ENCODE data around the gene LRRIQ4. TPM values are rescaled to one million over a fixed set of nuclear protein-coding genes. Genes with fewer than 3 reads are reported as not detected.

The LRRIQ4 gene
- total RNA-seq, 2 experiments from 2014 or later: not detected

DNA sequence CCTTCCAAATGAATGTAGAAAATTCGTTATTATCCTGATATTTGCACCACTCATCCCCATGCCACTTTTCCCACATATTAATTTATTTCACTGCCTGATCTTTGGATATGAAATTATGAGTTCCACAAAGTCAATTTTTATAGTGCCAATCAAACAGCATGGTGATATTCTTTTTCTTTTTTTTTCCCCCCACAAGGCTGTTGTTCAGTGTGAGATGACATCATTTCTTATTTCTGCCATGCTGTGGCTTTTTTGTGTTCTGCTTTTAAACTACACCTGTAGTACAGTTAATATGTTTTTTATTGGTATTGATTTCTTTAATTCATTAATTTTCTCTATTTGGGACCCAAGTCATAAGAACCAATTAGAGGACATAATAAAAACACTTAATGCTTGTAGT, 24.9 kb upstream of the LRRIQ4 start:
- Mint-ChIP-seq H3K4me3 (no peak overlapping the region), H3K27ac (no peak overlapping the region), H3K36me3 (ENCODE audit: low read depth) (peaks cover 77% of the 10 kb centered on the region), H3K27me3 (no peaks in the 10 kb centered on the region), H3K4me1 (ENCODE audit: low read depth) (no peaks in the 10 kb centered on the region), H3K9me3 (no peaks in the 10 kb centered on the region)
- intact Hi-C loops (cut with DNase I, micrococcal nuclease): no loop called here
- Histone ChIP-seq H3K4me3 (ENCODE audit: low read length) (no peak overlapping the region), H3K27ac (ENCODE audit: low read depth in 1 of 2, low read length in 2 of 2) (no peak overlapping the region), H3K36me3 (ENCODE audit: insufficient read depth, low read length) (peaks cover 59% of the 10 kb centered on the region), H3K9me3 (ENCODE audit: control insufficient read depth in 1 of 2, insufficient read depth in 1 of 2, low read length in 2 of 2) (no peaks in the 10 kb centered on the region), H3K4me1 (ENCODE audit: insufficient read depth, low read length) (no peaks in the 10 kb centered on the region), H3K27me3 (ENCODE audit: control insufficient read depth in 1 of 2, insufficient read depth in 2 of 2, low read length in 2 of 2) (no peaks in the 10 kb centered on the region)
- DNase-seq (no peak), ATAC-seq (ENCODE audit: poor library complexity) (no peak)
- ChIA-PET POLR2A (no interaction called here), CTCF (no interaction called here)
- TF ChIP-seq, protein P1, sequence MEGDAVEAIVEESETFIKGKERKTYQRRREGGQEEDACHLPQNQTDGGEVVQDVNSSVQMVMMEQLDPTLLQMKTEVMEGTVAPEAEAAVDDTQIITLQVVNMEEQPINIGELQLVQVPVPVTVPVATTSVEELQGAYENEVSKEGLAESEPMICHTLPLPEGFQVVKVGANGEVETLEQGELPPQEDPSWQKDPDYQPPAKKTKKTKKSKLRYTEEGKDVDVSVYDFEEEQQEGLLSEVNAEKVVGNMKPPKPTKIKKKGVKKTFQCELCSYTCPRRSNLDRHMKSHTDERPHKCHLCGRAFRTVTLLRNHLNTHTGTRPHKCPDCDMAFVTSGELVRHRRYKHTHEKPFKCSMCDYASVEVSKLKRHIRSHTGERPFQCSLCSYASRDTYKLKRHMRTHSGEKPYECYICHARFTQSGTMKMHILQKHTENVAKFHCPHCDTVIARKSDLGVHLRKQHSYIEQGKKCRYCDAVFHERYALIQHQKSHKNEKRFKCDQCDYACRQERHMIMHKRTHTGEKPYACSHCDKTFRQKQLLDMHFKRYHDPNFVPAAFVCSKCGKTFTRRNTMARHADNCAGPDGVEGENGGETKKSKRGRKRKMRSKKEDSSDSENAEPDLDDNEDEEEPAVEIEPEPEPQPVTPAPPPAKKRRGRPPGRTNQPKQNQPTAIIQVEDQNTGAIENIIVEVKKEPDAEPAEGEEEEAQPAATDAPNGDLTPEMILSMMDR (IDR thresholded peaks at IDR 0.05): no peak

DNA sequence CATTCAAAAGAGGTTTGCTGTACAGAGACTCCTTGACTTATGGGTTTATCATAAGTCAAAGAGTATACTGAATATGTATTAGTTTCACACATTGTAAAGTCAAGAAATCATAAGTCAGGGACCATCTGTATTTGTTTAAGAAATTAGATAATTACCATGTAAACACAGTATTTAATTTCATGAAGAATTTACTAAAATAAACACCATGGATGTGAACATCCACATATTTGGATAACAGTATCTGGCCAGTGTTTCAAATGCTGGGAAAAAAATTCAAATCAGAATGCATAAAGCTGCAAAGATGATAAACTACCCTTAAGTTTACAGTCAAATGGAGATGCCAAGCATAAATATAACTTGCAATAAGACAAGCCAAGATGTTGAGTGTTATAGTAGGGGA, 22.5 kb upstream of the LRRIQ4 start:
- peaks cover 39% of the 10 kb centered on the region for H3K36me3 ChIP-seq (ENCODE audit: insufficient read depth, low read length)
- DNase-seq (no peak), ATAC-seq (ENCODE audit: poor library complexity) (no peak)
- ChIA-PET POLR2A (no interaction called here), CTCF (no interaction called here)
- TF ChIP-seq, protein P1 (IDR thresholded peaks at IDR 0.05): no peak
- Mint-ChIP-seq H3K4me1 (ENCODE audit: low read depth) (no peaks in the 10 kb centered on the region), H3K36me3 (ENCODE audit: low read depth) (peaks cover 57% of the 10 kb centered on the region), H3K27ac (no peak overlapping the region), H3K9me3 (no peaks in the 10 kb centered on the region), H3K27me3 (no peaks in the 10 kb centered on the region), H3K4me3 (no peak overlapping the region)
- no peak overlapping the region for H3K27ac ChIP-seq (ENCODE audit: low read depth in 1 of 2, low read length in 2 of 2)
- no peaks in the 10 kb centered on the region for H3K27me3 ChIP-seq (ENCODE audit: control insufficient read depth in 1 of 2, insufficient read depth in 2 of 2, low read length in 2 of 2)
- no peaks in the 10 kb centered on the region for H3K4me1 ChIP-seq (ENCODE audit: insufficient read depth, low read length)
- intact Hi-C loops (cut with DNase I, micrococcal nuclease): no loop called here
- H3K4me3 ChIP-seq (ENCODE audit: low read length): no peak overlapping the region
- no peaks in the 10 kb centered on the region for H3K9me3 ChIP-seq (ENCODE audit: control insufficient read depth in 1 of 2, insufficient read depth in 1 of 2, low read length in 2 of 2)

DNA sequence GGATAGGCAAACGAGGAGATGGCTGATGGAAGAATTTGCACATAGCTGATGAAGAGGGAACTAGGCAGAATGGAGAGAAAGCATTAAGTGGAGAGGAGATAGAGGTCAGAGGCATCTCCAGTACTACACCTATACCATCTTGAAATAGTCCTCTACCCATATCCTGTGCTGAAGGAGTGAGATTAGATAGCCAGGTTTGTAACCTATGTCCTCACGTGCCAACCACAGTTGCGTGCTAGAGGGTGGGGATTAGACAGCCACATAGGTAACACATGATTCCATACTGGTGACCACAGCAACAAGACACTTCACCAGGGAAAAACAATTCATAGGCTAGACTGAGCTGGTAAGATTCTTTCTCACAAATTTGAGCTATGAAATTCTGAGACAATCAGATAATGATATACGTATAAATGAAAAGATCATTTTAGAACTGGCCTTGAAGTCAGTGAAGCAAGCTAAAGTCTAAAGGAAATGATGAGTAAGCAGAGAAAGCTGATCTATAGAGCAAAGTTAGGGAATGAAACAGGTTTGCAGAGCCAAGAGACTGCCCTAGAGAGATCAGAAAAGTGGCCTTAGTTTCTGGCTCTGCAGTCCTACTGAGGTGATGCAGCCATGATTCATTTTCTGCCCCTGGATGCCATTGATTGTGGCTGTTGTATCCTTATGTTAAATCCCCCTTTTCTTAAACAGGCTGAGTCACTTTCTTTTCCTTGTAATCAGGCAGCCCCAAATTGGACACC, 21.8 kb upstream of the LRRIQ4 start:
- H3K9me3 ChIP-seq (ENCODE audit: control insufficient read depth in 1 of 2, insufficient read depth in 1 of 2, low read length in 2 of 2): no peaks in the 10 kb centered on the region
- ATAC-seq (ENCODE audit: poor library complexity): no peak
- peaks cover 50% of the 10 kb centered on the region for H3K36me3 Mint-ChIP-seq (ENCODE audit: low read depth)
- intact Hi-C loops (cut with DNase I, micrococcal nuclease): no loop called here
- no peaks in the 10 kb centered on the region for H3K4me1 Mint-ChIP-seq (ENCODE audit: low read depth)
- no peak for DNase-seq
- H3K4me3 ChIP-seq (ENCODE audit: low read length): no peak overlapping the region
- ChIA-PET POLR2A (no interaction called here), CTCF (no interaction called here)
- H3K4me3 Mint-ChIP-seq: no peak overlapping the region
- no peaks in the 10 kb centered on the region for H3K4me1 ChIP-seq (ENCODE audit: insufficient read depth, low read length)
- H3K27ac ChIP-seq (ENCODE audit: low read depth in 1 of 2, low read length in 2 of 2): no peak overlapping the region
- no peaks in the 10 kb centered on the region for H3K27me3 ChIP-seq (ENCODE audit: control insufficient read depth in 1 of 2, insufficient read depth in 2 of 2, low read length in 2 of 2)
- H3K27me3 Mint-ChIP-seq: no peaks in the 10 kb centered on the region
- TF ChIP-seq, protein P1 (IDR thresholded peaks at IDR 0.05): no peak
- no peak overlapping the region for H3K27ac Mint-ChIP-seq
- peaks cover 33% of the 10 kb centered on the region for H3K36me3 ChIP-seq (ENCODE audit: insufficient read depth, low read length)
- H3K9me3 Mint-ChIP-seq: no peaks in the 10 kb centered on the region

All from CD4-positive, alpha-beta T cell (primary cell).